GM12878 (cell line): Measurements from ENCODE around the gene DCC.

Experiments
- CHD1 ChIP-seq: IDR thresholded peaks from 2 replicates; pipeline ENCODE4 v1.6.1; 2012; ENCODE audit warnings: low read depth, low read length, improper control_type of control experiment
- EZH2 ChIP-seq: IDR thresholded peaks from 2 replicates; pipeline ENCODE4 v1.6.1; 2012; ENCODE audit warnings: low read depth, mild to moderate bottlenecking, control low read depth, inconsistent platforms, low read length, borderline replicate concordance; ENCODE audit not compliant: control insufficient read depth
- GATAD2B ChIP-seq: fragments of 450-650 bp; conservative IDR thresholded peaks from 2 replicates; pipeline ENCODE4 v1.6.1; 2017; ENCODE audit warnings: low read depth, mild to moderate bottlenecking, moderate library complexity
- NRF1 ChIP-seq: conservative IDR thresholded peaks from 2 replicates; pipeline ENCODE4 v1.6.1; 2011; ENCODE audit warnings: mild to moderate bottlenecking, low read depth, low read length, improper control_type of control experiment
- POLR2A ChIP-seq: IDR thresholded peaks from 2 replicates; pipeline ENCODE4 v1.6.1; 2011; ENCODE audit warnings: low read depth, mild to moderate bottlenecking, low read length
- POLR2AphosphoS5 ChIP-seq: IDR thresholded peaks from 2 replicates; pipeline ENCODE4 v1.6.1; 2011; ENCODE audit warnings: mild to moderate bottlenecking, low read length, inconsistent platforms
- RAD21 ChIP-seq: IDR thresholded peaks from 2 replicates; pipeline ENCODE4 v1.6.1; 2011; ENCODE audit warnings: mild to moderate bottlenecking, low read depth, low read length, moderate library complexity; ENCODE audit not compliant: insufficient read depth
- SIN3A ChIP-seq: IDR thresholded peaks from 2 replicates; pipeline ENCODE4 v1.6.1; 2012; ENCODE audit warnings: low read depth, low read length, improper control_type of control experiment
- SKIL ChIP-seq: fragments of 450-650 bp; IDR thresholded peaks from 2 replicates; pipeline ENCODE4 v1.6.1; 2017; ENCODE audit warnings: mild to moderate bottlenecking, low read depth, inconsistent platforms; ENCODE audit not compliant: poor library complexity, severe bottlenecking
- SMAD5 ChIP-seq: IDR thresholded peaks from 2 replicates; pipeline ENCODE4 v1.6.1; 2016; ENCODE audit warnings: antibody characterized with exemption, low read depth
- ZBED1 ChIP-seq: IDR thresholded peaks from 2 replicates; pipeline ENCODE4 v1.6.1; 2016; ENCODE audit warnings: borderline replicate concordance
- TF ChIP-seq, protein P1 (sequence below), 3 experiments: IDR thresholded peaks in 2 of 3; conservative IDR thresholded peaks in 1 of 3; 2 replicates each; pipeline ENCODE4 v1.5.1; 2011; ENCODE audit warnings: low read depth in 3 of 3, low read length in 3 of 3, mild to moderate bottlenecking in 3 of 3, control low read depth in 2 of 3, moderate library complexity in 2 of 3, inconsistent platforms in 1 of 3, mixed read lengths in 1 of 3; ENCODE audit not compliant: control insufficient read depth in 2 of 3, insufficient read depth in 1 of 3; ENCODE audit errors: extremely low read depth in 1 of 3
- TF ChIP-seq, protein P2 (sequence below): IDR thresholded peaks from 2 replicates; pipeline ENCODE4 v1.6.1; 2011; ENCODE audit warnings: low read depth, mild to moderate bottlenecking, low read length, moderate library complexity, borderline replicate concordance; ENCODE audit errors: extremely low read depth

GRCh38 chr18:52715991-52716390, 376.0 kb downstream of the DCC start:
- no peak for TF ChIP-seq SKIL
- TF ChIP-seq POLR2A = no peak
- TF ChIP-seq GATAD2B = no peak
- TF ChIP-seq SIN3A = no peak
- TF ChIP-seq, protein P1, sequence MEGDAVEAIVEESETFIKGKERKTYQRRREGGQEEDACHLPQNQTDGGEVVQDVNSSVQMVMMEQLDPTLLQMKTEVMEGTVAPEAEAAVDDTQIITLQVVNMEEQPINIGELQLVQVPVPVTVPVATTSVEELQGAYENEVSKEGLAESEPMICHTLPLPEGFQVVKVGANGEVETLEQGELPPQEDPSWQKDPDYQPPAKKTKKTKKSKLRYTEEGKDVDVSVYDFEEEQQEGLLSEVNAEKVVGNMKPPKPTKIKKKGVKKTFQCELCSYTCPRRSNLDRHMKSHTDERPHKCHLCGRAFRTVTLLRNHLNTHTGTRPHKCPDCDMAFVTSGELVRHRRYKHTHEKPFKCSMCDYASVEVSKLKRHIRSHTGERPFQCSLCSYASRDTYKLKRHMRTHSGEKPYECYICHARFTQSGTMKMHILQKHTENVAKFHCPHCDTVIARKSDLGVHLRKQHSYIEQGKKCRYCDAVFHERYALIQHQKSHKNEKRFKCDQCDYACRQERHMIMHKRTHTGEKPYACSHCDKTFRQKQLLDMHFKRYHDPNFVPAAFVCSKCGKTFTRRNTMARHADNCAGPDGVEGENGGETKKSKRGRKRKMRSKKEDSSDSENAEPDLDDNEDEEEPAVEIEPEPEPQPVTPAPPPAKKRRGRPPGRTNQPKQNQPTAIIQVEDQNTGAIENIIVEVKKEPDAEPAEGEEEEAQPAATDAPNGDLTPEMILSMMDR (IDR thresholded peaks at IDR 0.05 in 2 of 3, conservative IDR thresholded peaks at IDR 0.05 in 1 of 3; ENCODE audit: control insufficient read depth in 2 of 3, extremely low read depth in 1 of 3, insufficient read depth in 1 of 3, low read depth in 3 of 3, low read length in 3 of 3) = no peak
- no peak for TF ChIP-seq POLR2AphosphoS5
- no peak for TF ChIP-seq NRF1
- TF ChIP-seq RAD21 = no peak
- TF ChIP-seq, protein P2, sequence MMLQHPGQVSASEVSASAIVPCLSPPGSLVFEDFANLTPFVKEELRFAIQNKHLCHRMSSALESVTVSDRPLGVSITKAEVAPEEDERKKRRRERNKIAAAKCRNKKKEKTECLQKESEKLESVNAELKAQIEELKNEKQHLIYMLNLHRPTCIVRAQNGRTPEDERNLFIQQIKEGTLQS = no peak
- TF ChIP-seq EZH2 = no peak
- no peak for TF ChIP-seq SMAD5
- no peak for TF ChIP-seq ZBED1
- no peak for TF ChIP-seq CHD1
